A673 (cell line): ENCODE measurements around the gene TIMM21.

Experiments
- EZH2 ChIP-seq: fragments of 200-600 bp; sonication (generic); IDR thresholded peaks from 2 replicates; pipeline ENCODE4 v1.6.1; 2017; ENCODE audit warnings: borderline replicate concordance, low read depth, mild to moderate bottlenecking, mixed read lengths, antibody characterized with exemption, low read length; ENCODE audit not compliant: poor library complexity, severe bottlenecking
- TF ChIP-seq, protein P1 (sequence below): fragments of 300-800, 200-600 bp; sonication (generic); conservative IDR thresholded peaks from 2 replicates; pipeline ENCODE4 v1.5.1; 2017; ENCODE audit warnings: low read depth, mild to moderate bottlenecking, antibody characterized with exemption, low read length, moderate library complexity, mixed read lengths

DNA sequence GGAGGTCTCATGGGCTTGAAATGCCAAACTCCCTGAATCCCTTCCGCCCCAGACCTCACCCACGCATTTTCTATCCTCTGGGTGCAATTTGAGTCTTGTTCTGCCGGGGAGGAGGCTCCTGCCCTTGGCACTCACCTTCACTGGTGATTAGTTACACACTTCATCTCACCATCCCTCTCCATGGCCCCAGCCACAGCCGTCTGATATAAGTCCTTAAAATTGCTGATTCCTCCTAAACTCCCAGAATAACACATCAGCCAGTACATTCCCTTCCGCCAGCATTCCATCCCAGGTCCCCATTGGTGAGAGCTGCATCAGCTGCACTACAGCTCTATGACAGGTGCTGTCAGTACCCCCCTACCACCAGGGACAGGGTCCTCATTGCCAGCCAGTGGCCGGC is 3.9 kb downstream of the TIMM21 start:
- TF ChIP-seq, protein P1, sequence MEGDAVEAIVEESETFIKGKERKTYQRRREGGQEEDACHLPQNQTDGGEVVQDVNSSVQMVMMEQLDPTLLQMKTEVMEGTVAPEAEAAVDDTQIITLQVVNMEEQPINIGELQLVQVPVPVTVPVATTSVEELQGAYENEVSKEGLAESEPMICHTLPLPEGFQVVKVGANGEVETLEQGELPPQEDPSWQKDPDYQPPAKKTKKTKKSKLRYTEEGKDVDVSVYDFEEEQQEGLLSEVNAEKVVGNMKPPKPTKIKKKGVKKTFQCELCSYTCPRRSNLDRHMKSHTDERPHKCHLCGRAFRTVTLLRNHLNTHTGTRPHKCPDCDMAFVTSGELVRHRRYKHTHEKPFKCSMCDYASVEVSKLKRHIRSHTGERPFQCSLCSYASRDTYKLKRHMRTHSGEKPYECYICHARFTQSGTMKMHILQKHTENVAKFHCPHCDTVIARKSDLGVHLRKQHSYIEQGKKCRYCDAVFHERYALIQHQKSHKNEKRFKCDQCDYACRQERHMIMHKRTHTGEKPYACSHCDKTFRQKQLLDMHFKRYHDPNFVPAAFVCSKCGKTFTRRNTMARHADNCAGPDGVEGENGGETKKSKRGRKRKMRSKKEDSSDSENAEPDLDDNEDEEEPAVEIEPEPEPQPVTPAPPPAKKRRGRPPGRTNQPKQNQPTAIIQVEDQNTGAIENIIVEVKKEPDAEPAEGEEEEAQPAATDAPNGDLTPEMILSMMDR, result no peak
- TF ChIP-seq EZH2, result no peak
